Measurements from ENCODE around the gene ATG13. TPM values are rescaled to one million over a fixed set of nuclear protein-coding genes. Genes with fewer than 3 reads are reported as not detected.

ATG13 gene
- total RNA-seq, 6 donors from 2014 or later = 54.9 to 122 (median 64.9) TPM

DNA sequence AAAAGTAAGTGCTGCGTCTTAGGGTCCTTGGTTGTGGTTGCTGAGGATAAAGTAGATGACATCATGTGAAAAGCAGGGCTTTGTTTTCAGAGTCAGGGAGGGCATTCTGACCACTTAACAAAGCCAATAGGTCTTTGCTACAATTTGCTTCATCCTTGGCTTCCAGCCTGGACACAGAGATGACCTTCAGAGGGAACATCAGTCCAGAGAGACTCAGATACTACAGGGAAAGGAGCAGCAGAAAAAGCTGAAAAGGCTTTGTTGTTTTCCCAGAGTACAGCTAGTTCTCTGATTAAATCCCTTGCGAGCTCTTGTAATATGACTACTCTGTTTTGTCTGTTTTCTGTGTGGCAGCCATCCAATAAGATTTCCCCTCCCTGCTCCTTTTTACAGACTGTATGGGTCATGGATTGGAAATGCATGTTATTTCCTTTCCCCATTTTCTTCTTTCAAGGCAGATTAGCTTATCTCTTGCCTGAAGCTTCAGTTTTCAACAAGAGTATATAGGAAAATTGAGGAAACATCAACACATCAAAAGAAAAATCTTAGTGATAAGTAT is 31.9 kb downstream of the ATG13 start:
- Histone ChIP-seq H3K27me3 (no peaks in the 10 kb centered on the region), H3K36me3 (peaks cover 32 to 99% (median 70%) of the 10 kb centered on the region in 4 donors), H3K4me1 (no peaks in the 10 kb centered on the region), H3K4me3 (no peak overlapping the region), H3K9me3 (no peaks in the 10 kb centered on the region), H3K27ac (no peak overlapping the region)
- DNase-seq (no peak), ATAC-seq (ENCODE audit: low FRiP score in 2 of 2) (peak; percentile 26 to 95)
- TF ChIP-seq, protein P1, sequence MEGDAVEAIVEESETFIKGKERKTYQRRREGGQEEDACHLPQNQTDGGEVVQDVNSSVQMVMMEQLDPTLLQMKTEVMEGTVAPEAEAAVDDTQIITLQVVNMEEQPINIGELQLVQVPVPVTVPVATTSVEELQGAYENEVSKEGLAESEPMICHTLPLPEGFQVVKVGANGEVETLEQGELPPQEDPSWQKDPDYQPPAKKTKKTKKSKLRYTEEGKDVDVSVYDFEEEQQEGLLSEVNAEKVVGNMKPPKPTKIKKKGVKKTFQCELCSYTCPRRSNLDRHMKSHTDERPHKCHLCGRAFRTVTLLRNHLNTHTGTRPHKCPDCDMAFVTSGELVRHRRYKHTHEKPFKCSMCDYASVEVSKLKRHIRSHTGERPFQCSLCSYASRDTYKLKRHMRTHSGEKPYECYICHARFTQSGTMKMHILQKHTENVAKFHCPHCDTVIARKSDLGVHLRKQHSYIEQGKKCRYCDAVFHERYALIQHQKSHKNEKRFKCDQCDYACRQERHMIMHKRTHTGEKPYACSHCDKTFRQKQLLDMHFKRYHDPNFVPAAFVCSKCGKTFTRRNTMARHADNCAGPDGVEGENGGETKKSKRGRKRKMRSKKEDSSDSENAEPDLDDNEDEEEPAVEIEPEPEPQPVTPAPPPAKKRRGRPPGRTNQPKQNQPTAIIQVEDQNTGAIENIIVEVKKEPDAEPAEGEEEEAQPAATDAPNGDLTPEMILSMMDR (IDR thresholded peaks at IDR 0.05) = no peak
- no peak for TF ChIP-seq POLR2A (IDR thresholded peaks at IDR 0.05)
- TF ChIP-seq POLR2AphosphoS5 (IDR thresholded peaks at IDR 0.05) = no peak
- no peak for TF ChIP-seq EP300 (IDR thresholded peaks at IDR 0.05)
- WGBS, 2 donors = 82 to 85% methylated on average over 2 of the region's 2 CpGs

GRCh38 chr11:46655631-46656030 is 38.3 kb downstream of the ATG13 start:
- no peak overlapping the region for H3K4me3 ChIP-seq
- 93% methylated on average over 4 of the region's 4 CpGs for WGBS, 2 donors
- no peak overlapping the region for H3K27ac ChIP-seq
- TF ChIP-seq POLR2AphosphoS5 (IDR thresholded peaks at IDR 0.05) (no peak), EP300 (IDR thresholded peaks at IDR 0.05) (no peak), POLR2A (IDR thresholded peaks at IDR 0.05) (no peak)
- TF ChIP-seq, protein P1 (IDR thresholded peaks at IDR 0.05) = no peak
- H3K36me3 ChIP-seq = peaks cover 37 to 97% (median 86%) of the 10 kb centered on the region in 4 donors
- DNase-seq (no peak), ATAC-seq (ENCODE audit: low FRiP score in 2 of 2) (no peak)
- no peaks in the 10 kb centered on the region for H3K9me3 ChIP-seq
- H3K4me1 ChIP-seq = no peaks in the 10 kb centered on the region
- no peaks in the 10 kb centered on the region for H3K27me3 ChIP-seq

DNA sequence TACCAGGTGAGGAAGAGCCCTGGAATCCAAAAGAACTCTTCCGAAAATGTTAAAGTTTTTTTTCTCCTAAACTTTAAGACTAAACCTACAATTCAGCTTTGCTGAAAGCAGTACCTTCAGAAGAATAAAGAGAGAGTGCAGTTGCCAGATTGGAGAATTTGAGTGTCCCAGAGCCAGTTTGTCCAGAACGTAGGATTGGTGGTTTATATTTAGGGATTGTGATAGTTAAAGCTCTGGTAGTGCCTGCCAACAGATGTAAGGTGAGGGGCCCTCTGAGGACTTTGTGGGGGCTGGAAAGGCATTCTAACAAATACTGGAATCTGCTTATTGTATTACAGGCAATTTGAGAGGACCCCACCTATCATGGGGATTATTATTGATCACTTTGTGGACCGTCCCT is 39.8 kb downstream of the ATG13 start:
- Histone ChIP-seq H3K27me3 (no peaks in the 10 kb centered on the region), H3K27ac (no peak overlapping the region), H3K4me3 (no peak overlapping the region), H3K36me3 (peaks cover 32 to 97% (median 86%) of the 10 kb centered on the region in 4 donors), H3K9me3 (no peaks in the 10 kb centered on the region), H3K4me1 (no peaks in the 10 kb centered on the region)
- no peak for DNase-seq
- TF ChIP-seq POLR2AphosphoS5 (IDR thresholded peaks at IDR 0.05) (no peak), POLR2A (IDR thresholded peaks at IDR 0.05) (no peak), EP300 (IDR thresholded peaks at IDR 0.05) (no peak)
- TF ChIP-seq, protein P1 (IDR thresholded peaks at IDR 0.05) = no peak
- WGBS, 2 donors = 91 to 92% methylated on average over 3 of the region's 3 CpGs
- ATAC-seq (ENCODE audit: low FRiP score in 2 of 2) = no peak

GRCh38 chr11:46658259-46658658 is 40.9 kb downstream of the ATG13 start:
- Histone ChIP-seq H3K4me3 (no peak overlapping the region), H3K9me3 (no peaks in the 10 kb centered on the region), H3K27me3 (no peaks in the 10 kb centered on the region), H3K27ac (no peak overlapping the region), H3K4me1 (no peaks in the 10 kb centered on the region), H3K36me3 (peaks cover 36 to 97% (median 88%) of the 10 kb centered on the region in 4 donors)
- no peak for TF ChIP-seq POLR2A (IDR thresholded peaks at IDR 0.05)
- TF ChIP-seq POLR2AphosphoS5 (IDR thresholded peaks at IDR 0.05) = no peak
- TF ChIP-seq, protein P1 (IDR thresholded peaks at IDR 0.05) = no peak
- TF ChIP-seq EP300 (IDR thresholded peaks at IDR 0.05) = no peak
- DNase-seq (no peak), ATAC-seq (ENCODE audit: low FRiP score in 2 of 2) (peak in 1 of 2 donors; percentile 71)
- 66 to 67% methylated on average over 4 of the region's 4 CpGs for WGBS, 2 donors

DNA sequence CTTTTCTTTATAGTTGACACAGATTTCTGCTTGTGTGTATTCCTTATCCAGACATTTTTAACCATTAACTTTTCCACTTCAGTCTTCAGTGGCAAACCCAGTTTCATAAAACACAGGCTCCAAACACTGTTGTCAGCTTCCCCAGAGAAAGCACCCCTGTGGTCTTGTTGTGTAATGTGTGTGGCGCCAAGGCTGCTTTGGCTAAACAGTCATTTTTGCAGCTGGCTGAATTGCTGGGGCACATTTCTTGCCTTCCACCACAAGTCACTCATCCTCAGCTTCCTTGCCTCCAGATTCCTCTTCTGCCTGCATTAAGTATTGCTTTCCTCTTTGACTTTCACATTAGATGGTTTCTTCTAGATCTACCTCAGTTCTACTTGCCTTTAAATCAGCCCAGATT is 42.6 kb downstream of the ATG13 start:
- Histone ChIP-seq H3K9me3 (no peaks in the 10 kb centered on the region), H3K27me3 (no peaks in the 10 kb centered on the region), H3K4me3 (no peak overlapping the region), H3K4me1 (no peaks in the 10 kb centered on the region), H3K27ac (no peak overlapping the region), H3K36me3 (peaks cover 37 to 98% (median 88%) of the 10 kb centered on the region in 4 donors)
- DNase-seq (no peak), ATAC-seq (ENCODE audit: low FRiP score in 2 of 2) (peak in 1 of 2 donors; percentile 35)
- TF ChIP-seq EP300 (IDR thresholded peaks at IDR 0.05) (no peak), POLR2A (IDR thresholded peaks at IDR 0.05) (no peak), POLR2AphosphoS5 (IDR thresholded peaks at IDR 0.05) (no peak)
- TF ChIP-seq, protein P1 (IDR thresholded peaks at IDR 0.05) = no peak
- 79 to 83% methylated on average over 1 of the region's 1 CpG for WGBS, 2 donors
